ENCODE data around the gene BOLA3.

The BOLA3 gene

DNA sequence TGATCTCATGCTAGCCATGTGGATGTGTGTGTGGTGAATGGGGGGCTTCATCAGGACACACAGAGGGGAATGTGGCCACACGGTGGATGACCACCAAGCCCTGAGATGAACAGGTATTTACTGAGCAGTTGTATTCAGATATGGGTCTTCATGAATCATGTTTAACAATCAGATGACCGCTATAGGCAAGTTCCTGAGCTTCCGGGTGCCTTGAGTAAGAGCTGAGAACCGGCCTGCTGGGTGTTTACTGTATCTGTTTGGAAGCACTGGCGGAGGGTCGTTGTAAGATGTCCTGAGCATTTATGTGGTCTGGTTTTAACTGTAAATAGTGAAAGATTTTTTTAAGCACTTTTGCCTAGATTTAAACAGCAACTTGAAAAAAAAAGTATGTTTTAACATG, 43.9 kb downstream of the BOLA3 start:
- no peak overlapping the region for H3K4me3 ChIP-seq (ENCODE audit: control insufficient read depth, low read depth, low read length)
- TF ChIP-seq, protein P1, sequence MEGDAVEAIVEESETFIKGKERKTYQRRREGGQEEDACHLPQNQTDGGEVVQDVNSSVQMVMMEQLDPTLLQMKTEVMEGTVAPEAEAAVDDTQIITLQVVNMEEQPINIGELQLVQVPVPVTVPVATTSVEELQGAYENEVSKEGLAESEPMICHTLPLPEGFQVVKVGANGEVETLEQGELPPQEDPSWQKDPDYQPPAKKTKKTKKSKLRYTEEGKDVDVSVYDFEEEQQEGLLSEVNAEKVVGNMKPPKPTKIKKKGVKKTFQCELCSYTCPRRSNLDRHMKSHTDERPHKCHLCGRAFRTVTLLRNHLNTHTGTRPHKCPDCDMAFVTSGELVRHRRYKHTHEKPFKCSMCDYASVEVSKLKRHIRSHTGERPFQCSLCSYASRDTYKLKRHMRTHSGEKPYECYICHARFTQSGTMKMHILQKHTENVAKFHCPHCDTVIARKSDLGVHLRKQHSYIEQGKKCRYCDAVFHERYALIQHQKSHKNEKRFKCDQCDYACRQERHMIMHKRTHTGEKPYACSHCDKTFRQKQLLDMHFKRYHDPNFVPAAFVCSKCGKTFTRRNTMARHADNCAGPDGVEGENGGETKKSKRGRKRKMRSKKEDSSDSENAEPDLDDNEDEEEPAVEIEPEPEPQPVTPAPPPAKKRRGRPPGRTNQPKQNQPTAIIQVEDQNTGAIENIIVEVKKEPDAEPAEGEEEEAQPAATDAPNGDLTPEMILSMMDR (IDR thresholded peaks at IDR 0.05; ENCODE audit: control insufficient read depth, insufficient read depth, low read depth, low read length, missing control alignments) = no peak
- DNase-seq (ENCODE audit: low read depth) = no peak

GRCh38 chr2:74102516-74102915, 45.2 kb downstream of the BOLA3 start:
- TF ChIP-seq, protein P1 (IDR thresholded peaks at IDR 0.05; ENCODE audit: control insufficient read depth, insufficient read depth, low read depth, low read length, missing control alignments) = no peak

GRCh38 chr2:74101574-74102300, 46.0 kb downstream of the BOLA3 start:
- no peak overlapping the region for H3K4me3 ChIP-seq (ENCODE audit: control insufficient read depth, low read depth, low read length)
- TF ChIP-seq, protein P1 (IDR thresholded peaks at IDR 0.05; ENCODE audit: control insufficient read depth, insufficient read depth, low read depth, low read length, missing control alignments) = no peak
- DNase-seq (ENCODE audit: low read depth) = no peak

More at GRCh38 chr2:74102516-74102915, 45.2 kb downstream of the BOLA3 start:
- no peak overlapping the region for H3K4me3 ChIP-seq (ENCODE audit: control insufficient read depth, low read depth, low read length)
- no peak for DNase-seq (ENCODE audit: low read depth)

DNA sequence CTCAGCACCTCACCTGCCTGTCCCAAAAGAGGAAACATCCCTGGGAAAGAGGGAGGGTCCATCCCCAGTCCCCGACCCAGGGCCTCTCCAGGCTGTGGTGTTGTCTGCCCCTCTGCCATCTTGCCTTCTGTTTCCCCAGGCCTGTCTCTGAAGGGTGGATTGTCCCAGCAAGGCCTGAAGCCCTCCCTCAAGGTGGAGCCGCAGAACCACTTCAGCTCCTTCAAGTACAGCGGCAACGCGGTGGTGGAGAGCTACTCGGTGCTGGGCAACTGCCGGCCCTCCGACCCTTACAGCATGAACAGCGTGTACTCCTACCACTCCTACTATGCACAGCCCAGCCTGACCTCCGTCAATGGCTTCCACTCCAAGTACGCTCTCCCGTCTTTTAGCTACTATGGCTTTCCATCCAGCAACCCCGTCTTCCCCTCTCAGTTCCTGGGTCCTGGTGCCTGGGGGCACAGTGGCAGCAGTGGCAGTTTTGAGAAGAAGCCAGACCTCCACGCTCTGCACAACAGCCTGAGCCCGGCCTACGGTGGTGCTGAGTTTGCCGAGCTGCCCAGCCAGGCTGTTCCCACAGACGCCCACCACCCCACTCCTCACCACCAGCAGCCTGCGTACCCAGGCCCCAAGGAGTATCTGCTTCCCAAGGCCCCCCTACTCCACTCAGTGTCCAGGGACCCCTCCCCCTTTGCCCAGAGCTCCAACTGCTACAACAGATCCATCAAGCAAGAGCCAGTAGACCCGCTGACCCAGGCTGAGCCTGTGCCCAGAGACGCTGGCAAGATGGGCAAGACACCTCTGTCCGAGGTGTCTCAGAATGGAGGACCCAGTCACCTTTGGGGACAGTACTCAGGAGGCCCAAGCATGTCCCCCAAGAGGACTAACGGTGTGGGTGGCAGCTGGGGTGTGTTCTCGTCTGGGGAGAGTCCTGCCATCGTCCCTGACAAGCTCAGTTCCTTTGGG, 47.2 kb downstream of the BOLA3 start:
- no peak for DNase-seq (ENCODE audit: low read depth)
- TF ChIP-seq, protein P1 (IDR thresholded peaks at IDR 0.05; ENCODE audit: control insufficient read depth, insufficient read depth, low read depth, low read length, missing control alignments) = no peak
- H3K4me3 ChIP-seq (ENCODE audit: control insufficient read depth, low read depth, low read length) = no peak overlapping the region

DNA sequence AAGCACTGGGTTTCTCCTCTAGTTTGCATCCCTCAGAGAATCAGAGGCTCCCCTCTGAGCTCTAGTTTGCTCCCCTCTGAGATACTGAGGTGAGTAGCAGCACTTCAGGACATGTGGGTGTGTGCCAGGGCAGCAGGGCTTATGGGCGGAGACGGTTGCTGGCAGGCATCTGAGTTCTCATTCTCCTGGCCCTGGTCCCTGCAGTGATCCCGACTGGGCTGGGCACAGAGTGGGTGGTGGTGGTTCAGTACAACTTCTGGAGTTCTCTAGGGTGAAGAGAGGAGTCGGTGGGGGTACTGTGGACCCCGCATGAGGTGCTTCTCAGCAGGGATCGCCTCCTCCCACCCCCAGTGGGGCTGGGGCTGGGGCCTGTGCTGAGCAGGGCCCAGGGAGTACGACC, 47.9 kb downstream of the BOLA3 start:
- H3K4me3 ChIP-seq (ENCODE audit: control insufficient read depth, low read depth, low read length) = no peak overlapping the region
- DNase-seq (ENCODE audit: low read depth) = no peak
- TF ChIP-seq, protein P1 (IDR thresholded peaks at IDR 0.05; ENCODE audit: control insufficient read depth, insufficient read depth, low read depth, low read length, missing control alignments) = no peak

- H3K4me3 ChIP-seq (ENCODE audit: control insufficient read depth, low read depth, low read length) = no peak overlapping the region
- TF ChIP-seq, protein P1 (IDR thresholded peaks at IDR 0.05; ENCODE audit: control insufficient read depth, insufficient read depth, low read depth, low read length, missing control alignments) = no peak
- DNase-seq (ENCODE audit: low read depth) = no peak
These were observed 48.4 kb downstream of the BOLA3 start for GRCh38 chr2:74099271-74099670.
